ENCODE measurements around the gene PAPSS2.

The PAPSS2 gene

DNA sequence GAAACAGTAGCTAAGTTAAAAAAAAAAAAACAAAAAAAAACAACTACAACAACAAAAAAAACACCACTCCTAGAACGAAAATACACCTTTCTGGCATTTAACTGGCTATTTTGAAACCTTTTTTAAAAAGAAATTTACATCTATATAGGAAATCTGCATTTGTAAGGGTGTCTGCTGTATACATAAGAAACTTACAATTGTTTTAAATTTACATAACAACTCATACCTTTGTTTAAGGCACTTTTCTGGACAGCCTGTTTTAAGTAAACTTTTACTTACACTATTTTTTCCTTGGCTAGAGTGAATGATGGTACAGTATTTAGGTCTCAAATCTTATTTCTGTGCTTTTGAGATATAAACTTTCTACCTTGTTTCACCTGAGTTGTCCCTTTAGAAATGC is 34.0 kb upstream of the PAPSS2 start:
- no peak for TF ChIP-seq GABPA (IDR thresholded peaks at IDR 0.05; ENCODE audit: low read depth)
- TF ChIP-seq, protein P1, sequence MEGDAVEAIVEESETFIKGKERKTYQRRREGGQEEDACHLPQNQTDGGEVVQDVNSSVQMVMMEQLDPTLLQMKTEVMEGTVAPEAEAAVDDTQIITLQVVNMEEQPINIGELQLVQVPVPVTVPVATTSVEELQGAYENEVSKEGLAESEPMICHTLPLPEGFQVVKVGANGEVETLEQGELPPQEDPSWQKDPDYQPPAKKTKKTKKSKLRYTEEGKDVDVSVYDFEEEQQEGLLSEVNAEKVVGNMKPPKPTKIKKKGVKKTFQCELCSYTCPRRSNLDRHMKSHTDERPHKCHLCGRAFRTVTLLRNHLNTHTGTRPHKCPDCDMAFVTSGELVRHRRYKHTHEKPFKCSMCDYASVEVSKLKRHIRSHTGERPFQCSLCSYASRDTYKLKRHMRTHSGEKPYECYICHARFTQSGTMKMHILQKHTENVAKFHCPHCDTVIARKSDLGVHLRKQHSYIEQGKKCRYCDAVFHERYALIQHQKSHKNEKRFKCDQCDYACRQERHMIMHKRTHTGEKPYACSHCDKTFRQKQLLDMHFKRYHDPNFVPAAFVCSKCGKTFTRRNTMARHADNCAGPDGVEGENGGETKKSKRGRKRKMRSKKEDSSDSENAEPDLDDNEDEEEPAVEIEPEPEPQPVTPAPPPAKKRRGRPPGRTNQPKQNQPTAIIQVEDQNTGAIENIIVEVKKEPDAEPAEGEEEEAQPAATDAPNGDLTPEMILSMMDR (IDR thresholded peaks at IDR 0.05; ENCODE audit: insufficient read depth, low read length), result no peak
- no peak for TF ChIP-seq SPI1 (IDR thresholded peaks at IDR 0.05; ENCODE audit: borderline replicate concordance, low read depth)
- TF ChIP-seq REST (IDR thresholded peaks at IDR 0.05; ENCODE audit: insufficient replicate concordance, low read depth), result no peak
- Histone ChIP-seq H3K4me3 (replicated peaks; ENCODE audit: insufficient read depth, low read length) (no peak overlapping the region), H3K27me3 (ENCODE audit: insufficient read depth, poor library complexity, severe bottlenecking) (no peaks in the 10 kb centered on the region), H3K27ac (replicated peaks) (no peak overlapping the region)
- no peak for DNase-seq (ENCODE audit: low read depth in 1 of 2, low spot score in 1 of 2)

- Histone ChIP-seq H3K4me3 (replicated peaks; ENCODE audit: insufficient read depth, low read length) (no peak overlapping the region), H3K27ac (replicated peaks) (no peak overlapping the region), H3K27me3 (ENCODE audit: insufficient read depth, poor library complexity, severe bottlenecking) (no peaks in the 10 kb centered on the region)
- DNase-seq (ENCODE audit: low read depth in 1 of 2, low spot score in 1 of 2), result no peak
- TF ChIP-seq GABPA (IDR thresholded peaks at IDR 0.05; ENCODE audit: low read depth) (no peak), SPI1 (IDR thresholded peaks at IDR 0.05; ENCODE audit: borderline replicate concordance, low read depth) (no peak), REST (IDR thresholded peaks at IDR 0.05; ENCODE audit: insufficient replicate concordance, low read depth) (no peak), POLR2AphosphoS5 (IDR thresholded peaks at IDR 0.05; ENCODE audit: low read depth) (no peak)
- TF ChIP-seq, protein P1 (IDR thresholded peaks at IDR 0.05; ENCODE audit: insufficient read depth, low read length), result no peak
These were observed 33.2 kb upstream of the PAPSS2 start for GRCh38 chr10:87626422-87626892.

GRCh38 chr10:87630171-87630570 is 29.5 kb upstream of the PAPSS2 start:
- no peak overlapping the region for H3K4me3 ChIP-seq (replicated peaks; ENCODE audit: insufficient read depth, low read length)
- H3K27ac ChIP-seq (replicated peaks), result no peak overlapping the region
- DNase-seq (ENCODE audit: low read depth in 1 of 2, low spot score in 1 of 2), result no peak
- no peak for TF ChIP-seq SPI1 (IDR thresholded peaks at IDR 0.05; ENCODE audit: borderline replicate concordance, low read depth)
- TF ChIP-seq, protein P1 (IDR thresholded peaks at IDR 0.05; ENCODE audit: insufficient read depth, low read length), result no peak
- TF ChIP-seq POLR2AphosphoS5 (IDR thresholded peaks at IDR 0.05; ENCODE audit: low read depth), result no peak
- no peaks in the 10 kb centered on the region for H3K27me3 ChIP-seq (ENCODE audit: insufficient read depth, poor library complexity, severe bottlenecking)

DNA sequence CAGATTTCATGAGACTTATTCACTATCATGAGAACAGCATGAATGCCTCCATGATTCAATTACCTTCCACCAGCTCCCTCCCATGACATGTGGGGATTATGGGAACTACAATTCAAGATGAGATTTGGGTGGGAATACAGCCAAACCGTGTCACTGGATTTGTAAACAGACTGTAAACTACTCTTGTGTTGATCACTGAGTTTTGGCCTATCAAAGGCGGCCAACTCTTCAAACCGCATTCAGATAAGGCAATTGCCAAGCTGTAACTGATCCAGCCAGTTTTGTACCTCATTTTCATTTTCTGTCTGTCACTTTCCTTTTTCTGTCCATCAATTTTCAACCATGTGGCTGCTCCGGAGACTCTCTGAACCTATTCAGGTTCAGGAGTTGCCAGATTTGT is 27.2 kb upstream of the PAPSS2 start:
- H3K4me3 ChIP-seq (replicated peaks; ENCODE audit: insufficient read depth, low read length), result no peak overlapping the region
- DNase-seq (ENCODE audit: low read depth in 1 of 2, low spot score in 1 of 2), result no peak
- TF ChIP-seq SPI1 (IDR thresholded peaks at IDR 0.05; ENCODE audit: borderline replicate concordance, low read depth) (no peak), REST (IDR thresholded peaks at IDR 0.05; ENCODE audit: insufficient replicate concordance, low read depth) (no peak)
- TF ChIP-seq, protein P1 (IDR thresholded peaks at IDR 0.05; ENCODE audit: insufficient read depth, low read length), result no peak
- no peaks in the 10 kb centered on the region for H3K27me3 ChIP-seq (ENCODE audit: insufficient read depth, poor library complexity, severe bottlenecking)
- H3K27ac ChIP-seq (replicated peaks), result no peak overlapping the region

Measured in HL-60 (cell line).